Measurements from ENCODE around the gene FBXW8. TPM values are rescaled to one million over a fixed set of nuclear protein-coding genes. Genes with fewer than 3 reads are reported as not detected.

FBXW8 gene
- total RNA-seq, 1 experiment from 2014 or later, result 15.3 TPM

DNA sequence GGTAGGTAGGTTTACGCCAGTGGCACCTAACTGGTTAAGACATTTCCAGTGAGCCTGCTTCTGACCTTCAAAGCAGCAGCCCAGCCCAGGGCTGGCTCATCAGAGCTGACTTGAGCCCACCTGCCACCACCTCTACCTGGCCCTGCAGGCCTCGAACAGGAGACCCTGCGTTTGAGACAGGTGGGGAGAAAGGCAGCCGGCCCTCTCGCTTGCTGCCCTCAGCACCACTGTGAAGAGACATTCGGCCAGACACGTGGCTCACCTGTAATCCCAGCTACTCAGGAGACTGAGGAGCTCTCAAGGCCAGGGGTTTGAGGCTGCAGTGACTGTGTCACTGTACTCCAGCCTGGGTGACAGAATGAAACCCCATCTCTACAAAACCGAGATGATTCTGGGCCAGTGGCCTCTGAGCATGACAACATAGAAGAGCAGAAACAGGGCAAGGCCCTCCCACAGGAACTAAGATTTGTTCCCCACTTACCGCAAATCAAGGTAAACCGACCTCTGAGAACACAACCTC, 114.3 kb downstream of the FBXW8 start:
- Histone ChIP-seq H3K14ac (ENCODE audit: insufficient read depth, low read length) (no peak overlapping the region), H3K4me2 (ENCODE audit: insufficient read depth, insufficient read length, low read length) (no peak overlapping the region), H3K56ac (ENCODE audit: insufficient read length, low read depth, low read length) (no peak overlapping the region), H3K4ac (ENCODE audit: low read depth, low read length) (no peak overlapping the region), H3K79me1 (ENCODE audit: insufficient read depth, low read depth, low read length, poor library complexity, severe bottlenecking) (no peaks in the 10 kb centered on the region), H3K9ac (ENCODE audit: extremely low read depth, insufficient read length, low read length) (no peak overlapping the region), H3K9me3 (ENCODE audit: control insufficient read depth, low read depth, low read length) (no peaks in the 10 kb centered on the region), H4K8ac (replicated peaks; ENCODE audit: insufficient read length, low read depth, low read length) (no peak overlapping the region), H3K27ac (ENCODE audit: insufficient read length, low read depth, low read length) (no peak overlapping the region), H4K20me1 (ENCODE audit: control insufficient read depth, insufficient read depth, insufficient read length) (no peaks in the 10 kb centered on the region), H3K23ac (ENCODE audit: insufficient read length, low read depth, low read length) (no peak overlapping the region), H2AFZ (ENCODE audit: low read length) (no peak overlapping the region), H3K18ac (ENCODE audit: insufficient read length, low read depth, low read length) (no peak overlapping the region), H3K23me2 (ENCODE audit: insufficient read length, low read depth, low read length, poor library complexity, severe bottlenecking) (no peaks in the 10 kb centered on the region), H3K4me1 (ENCODE audit: insufficient read depth, low read length) (no peaks in the 10 kb centered on the region), H4K91ac (ENCODE audit: insufficient read length, low read depth, low read length) (no peak overlapping the region), H3K79me2 (ENCODE audit: insufficient read depth, low read length) (no peaks in the 10 kb centered on the region), H2BK12ac (ENCODE audit: insufficient read length, low read depth, low read length) (no peak overlapping the region), H3K27me3 (ENCODE audit: insufficient read depth, low read length) (no peaks in the 10 kb centered on the region), H2BK120ac (ENCODE audit: low read depth, low read length, poor library complexity, severe bottlenecking) (no peak overlapping the region), H2BK20ac (ENCODE audit: low read depth, low read length, poor library complexity, severe bottlenecking) (no peak overlapping the region), H4K5ac (ENCODE audit: insufficient read length, low read depth, low read length) (no peak overlapping the region), H2BK15ac (ENCODE audit: low read depth, low read length) (no peak overlapping the region), H3T11ph (ENCODE audit: low read length) (no peak overlapping the region), H2BK5ac (ENCODE audit: insufficient read length, low read length) (no peak overlapping the region), H2AK5ac (ENCODE audit: insufficient read length, low read length) (no peak overlapping the region)
- TF ChIP-seq CTCF (conservative IDR thresholded peaks at IDR 0.05), result no peak
- H3K36me3 Mint-ChIP-seq (ENCODE audit: insufficient read depth in 1 of 3, low read depth in 3 of 3), result peaks cover 4 to 38% (median 28%) of the 10 kb centered on the region in 3 experiments
- peak overlapping the region in 1 of 3 experiments; percentile 58; a peak in 1 of 7 replicates for H3K27ac Mint-ChIP-seq
- H3K4me3 Mint-ChIP-seq, result no peak overlapping the region
- H3K27me3 Mint-ChIP-seq (ENCODE audit: low read depth), result no peaks in the 10 kb centered on the region
- no peaks in the 10 kb centered on the region for H3K9me3 Mint-ChIP-seq
- DNase-seq, result peak; percentile 23
- WGBS (ENCODE audit: extremely low coverage, insufficient read length, low lambda C conversion rate), result no CpG with 5 or more reads among the region's 10 CpGs
- H3K4me1 Mint-ChIP-seq, result peaks cover 4 to 12% of the 10 kb centered on the region in 2 experiments; a peak in 3 of 4 replicates
